GM08714 (cell line): ENCODE data around the gene RCN2.

ENCODE experiments used
- H3K4me3 ChIP-seq: fragments of 200-500 bp; sonication (Bioruptor generic); 2 replicates; pipeline ENCODE4 v1.5.1; 2014; ENCODE audit warnings: mild to moderate bottlenecking, low read length, inconsistent platforms
- ZNF274 ChIP-seq: IDR thresholded peaks from 2 replicates; pipeline ENCODE4 v1.6.1; 2012; ENCODE audit warnings: mild to moderate bottlenecking, low read depth, low read length

The RCN2 gene

GRCh38 chr15:76978522-76979330 is 47.2 kb downstream of the RCN2 start:
- TF ChIP-seq ZNF274: no peak
- H3K4me3 ChIP-seq: no peak overlapping the region

- H3K4me3 ChIP-seq: no peak overlapping the region
- no peak for TF ChIP-seq ZNF274
Measured at GRCh38 chr15:76979331-76979925, 47.9 kb downstream of the RCN2 start.

- H3K4me3 ChIP-seq: no peak overlapping the region
- TF ChIP-seq ZNF274: no peak
Measured at GRCh38 chr15:76979996-76980520, 48.5 kb downstream of the RCN2 start.

- no peak for TF ChIP-seq ZNF274
- H3K4me3 ChIP-seq: no peak overlapping the region
Measured at GRCh38 chr15:76982356-76982755, 50.8 kb downstream of the RCN2 start.

- no peak for TF ChIP-seq ZNF274
- no peak overlapping the region for H3K4me3 ChIP-seq
Measured at GRCh38 chr15:76982756-76983155, 51.2 kb downstream of the RCN2 start.

GRCh38 chr15:76983590-76984375 is 52.2 kb downstream of the RCN2 start:
- TF ChIP-seq ZNF274: no peak
- no peak overlapping the region for H3K4me3 ChIP-seq

- TF ChIP-seq ZNF274: no peak
- no peak overlapping the region for H3K4me3 ChIP-seq
Measured at GRCh38 chr15:76986743-76987142, 55.2 kb downstream of the RCN2 start.

GRCh38 chr15:76987276-76987675 is 55.7 kb downstream of the RCN2 start:
- H3K4me3 ChIP-seq: no peak overlapping the region
- no peak for TF ChIP-seq ZNF274

- H3K4me3 ChIP-seq: peak overlapping the region; percentile 5; the same call in 1 of the 2 replicates
- TF ChIP-seq ZNF274: no peak
Measured at GRCh38 chr15:76987896-76988860, 56.6 kb downstream of the RCN2 start.

GRCh38 chr15:76988867-76989780 is 57.6 kb downstream of the RCN2 start:
- TF ChIP-seq ZNF274: no peak
- no peak overlapping the region; the same call in 1 of the 2 replicates for H3K4me3 ChIP-seq

- TF ChIP-seq ZNF274: no peak
- no peak overlapping the region for H3K4me3 ChIP-seq
Measured at GRCh38 chr15:76991048-76991447, 59.5 kb downstream of the RCN2 start.
